HG03066 (cell line): Measurements from ENCODE around the gene NAGK.
"Not testable (repeated sequence)": the region's sequence is repeated elsewhere in the genome, so short reads cannot be mapped to it uniquely, and the experiment has no call there.

Experiments
- ATAC-seq: cut with Tn5 transposase; IDR thresholded peaks from one replicate; pipeline ENCODE4 v1.9.1; 2021; ENCODE audit warnings: low read depth; ENCODE audit not compliant: unreplicated experiment

Gene NAGK

GRCh38 chr2:71068218-71069035, at the start of gene NAGK:
Gene NAGK (plus strand): TSS chr2:71068648. CDS start chr2:71068684, 36 bp downstream.
- ATAC-seq, result peak; percentile 41

GRCh38 chr2:71019989-71020388, 48.5 kb upstream of the NAGK start:
- ATAC-seq, result not testable (repeated sequence)

GRCh38 chr2:71021394-71021793, 47.1 kb upstream of the NAGK start:
- not testable (repeated sequence) for ATAC-seq

GRCh38 chr2:71023553-71024243, 44.8 kb upstream of the NAGK start:
- ATAC-seq, result not testable (repeated sequence)

GRCh38 chr2:71036296-71036695, 32.2 kb upstream of the NAGK start:
- ATAC-seq, result not testable (repeated sequence)

- ATAC-seq, result no peak
Observed at GRCh38 chr2:71042287-71042686, 26.2 kb upstream of the NAGK start.

GRCh38 chr2:71043531-71044407, 24.7 kb upstream of the NAGK start:
- ATAC-seq, result no peak

GRCh38 chr2:71045151-71045550, 23.3 kb upstream of the NAGK start:
- no peak for ATAC-seq

GRCh38 chr2:71045865-71046548, 22.4 kb upstream of the NAGK start:
- no peak for ATAC-seq

GRCh38 chr2:71048096-71048495, 20.4 kb upstream of the NAGK start:
- ATAC-seq, result no peak

GRCh38 chr2:71049704-71050360, 18.6 kb upstream of the NAGK start:
- ATAC-seq, result not testable (repeated sequence)

GRCh38 chr2:71055206-71055740, 13.2 kb upstream of the NAGK start:
- ATAC-seq, result not testable (repeated sequence)

- ATAC-seq, result no peak
Observed at GRCh38 chr2:71060211-71060610, 8.2 kb upstream of the NAGK start.

GRCh38 chr2:71060871-71061270, 7.6 kb upstream of the NAGK start:
- no peak for ATAC-seq

GRCh38 chr2:71063216-71063615, 5.2 kb upstream of the NAGK start:
- no peak for ATAC-seq

- ATAC-seq, result no peak
Observed at GRCh38 chr2:71064110-71064611, 4.3 kb upstream of the NAGK start.

GRCh38 chr2:71064754-71065621, 3.5 kb upstream of the NAGK start:
- ATAC-seq, result peak; percentile 30

- ATAC-seq, result no peak
Observed at GRCh38 chr2:71066856-71067255, 1.6 kb upstream of the NAGK start.
